ENCODE measurements around the gene GABBR2.
"Not testable (repeated sequence)": the region's sequence is repeated elsewhere in the genome, so short reads cannot be mapped to it uniquely, and the experiment has no call there.

The GABBR2 gene

GRCh38 chr9:98517761-98518160 lies 191.0 kb downstream of the GABBR2 start:
- no peak for DNase-seq (ENCODE audit: low read depth in 4 of 4, low spot score in 1 of 4)

GRCh38 chr9:98516897-98517503 lies 191.7 kb downstream of the GABBR2 start:
- DNase-seq (ENCODE audit: low read depth in 4 of 4, low spot score in 1 of 4) = no peak

- DNase-seq (ENCODE audit: low read depth in 4 of 4, low spot score in 1 of 4) = no peak
Observed at GRCh38 chr9:98516205-98516896, 192.4 kb downstream of the GABBR2 start.

- no peak for DNase-seq (ENCODE audit: low read depth in 4 of 4, low spot score in 1 of 4)
Observed at GRCh38 chr9:98515506-98516204, 193.1 kb downstream of the GABBR2 start.

DNA sequence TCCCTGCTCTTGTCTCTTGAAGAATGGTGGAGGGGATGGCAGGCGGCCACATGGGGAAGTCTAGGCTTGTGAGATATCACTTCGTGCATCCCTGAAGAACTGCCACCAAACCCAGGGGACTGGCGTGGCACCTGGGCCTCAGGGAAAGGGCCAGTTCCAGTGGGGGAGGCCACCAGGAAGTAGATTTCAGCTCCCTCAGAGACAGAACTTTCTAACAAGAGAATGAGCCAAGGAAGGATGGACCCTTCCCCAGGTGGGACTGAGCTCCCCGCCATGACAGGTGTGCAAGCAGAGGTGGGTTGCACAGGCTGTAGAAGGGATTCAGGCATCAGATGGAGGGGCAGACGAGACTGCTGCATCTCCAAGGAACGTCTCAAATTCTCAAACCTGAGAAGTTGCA lies 193.9 kb downstream of the GABBR2 start:
- no peak for DNase-seq (ENCODE audit: low read depth in 4 of 4, low spot score in 1 of 4)

DNA sequence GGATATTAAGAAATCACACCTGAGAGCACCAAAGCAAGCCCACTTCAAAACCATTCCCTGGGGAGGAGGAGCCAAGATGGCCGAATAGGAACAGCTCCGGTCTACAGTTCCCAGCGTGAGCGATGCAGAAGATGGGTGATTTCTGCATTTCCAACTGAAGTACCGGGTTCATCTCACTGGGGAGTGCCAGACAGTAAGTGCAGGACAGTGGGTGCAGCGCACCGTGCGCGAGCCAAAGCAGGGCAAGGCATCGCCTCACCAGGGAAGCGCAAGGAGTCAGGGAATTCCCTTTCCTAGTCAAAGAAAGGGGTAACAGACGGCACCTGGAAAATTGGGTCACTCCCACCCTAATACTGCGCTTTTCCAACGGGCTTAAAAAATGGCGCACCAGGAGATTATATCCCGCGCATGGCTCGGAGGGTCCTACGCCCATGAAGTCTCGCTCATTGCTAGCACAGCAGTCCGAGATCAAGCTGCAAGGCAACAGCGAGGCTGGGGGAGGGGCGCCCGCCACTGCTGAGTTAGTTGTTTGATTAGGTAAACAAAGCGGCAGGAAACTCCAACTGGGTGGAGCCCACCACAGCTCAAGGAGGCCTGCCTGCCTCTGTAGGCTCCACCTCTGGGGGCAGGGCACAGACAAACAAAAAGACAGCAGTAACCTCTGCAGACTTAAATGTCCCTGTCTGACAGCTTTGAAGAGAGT lies 200.4 kb downstream of the GABBR2 start:
- not testable (repeated sequence) for DNase-seq (ENCODE audit: low read depth in 4 of 4, low spot score in 1 of 4)

DNA sequence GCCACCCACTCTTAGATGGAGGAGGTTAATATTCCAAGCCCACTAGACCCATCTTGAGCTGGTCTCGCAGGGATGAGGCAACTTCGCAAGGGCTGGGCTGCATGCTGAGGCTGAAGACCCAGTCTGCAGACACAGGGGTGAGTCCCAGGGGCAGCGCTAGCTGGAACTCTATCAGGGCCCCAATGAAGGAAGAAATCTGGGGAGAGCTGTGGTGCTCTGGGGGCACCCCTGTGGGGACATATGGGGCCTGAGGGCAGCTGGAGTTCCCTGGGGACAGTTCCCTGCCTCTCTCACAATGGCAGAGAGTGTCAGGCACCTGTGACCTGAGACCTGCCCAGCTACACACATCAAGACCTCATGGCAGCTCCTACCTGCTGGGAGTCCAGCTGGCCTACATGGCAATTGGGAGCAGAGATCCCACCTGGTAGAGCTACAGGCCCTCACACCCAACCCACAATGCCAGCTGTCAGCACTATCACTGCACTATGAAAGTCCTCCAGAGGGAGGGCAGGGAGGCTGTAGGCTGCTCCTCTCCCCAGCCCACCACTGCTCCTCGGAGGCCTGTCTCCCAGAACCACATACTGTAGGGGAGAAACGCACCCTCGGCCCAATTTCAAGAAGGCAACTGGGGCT lies 202.2 kb downstream of the GABBR2 start:
- no peak for DNase-seq (ENCODE audit: low read depth in 4 of 4, low spot score in 1 of 4)

DNA sequence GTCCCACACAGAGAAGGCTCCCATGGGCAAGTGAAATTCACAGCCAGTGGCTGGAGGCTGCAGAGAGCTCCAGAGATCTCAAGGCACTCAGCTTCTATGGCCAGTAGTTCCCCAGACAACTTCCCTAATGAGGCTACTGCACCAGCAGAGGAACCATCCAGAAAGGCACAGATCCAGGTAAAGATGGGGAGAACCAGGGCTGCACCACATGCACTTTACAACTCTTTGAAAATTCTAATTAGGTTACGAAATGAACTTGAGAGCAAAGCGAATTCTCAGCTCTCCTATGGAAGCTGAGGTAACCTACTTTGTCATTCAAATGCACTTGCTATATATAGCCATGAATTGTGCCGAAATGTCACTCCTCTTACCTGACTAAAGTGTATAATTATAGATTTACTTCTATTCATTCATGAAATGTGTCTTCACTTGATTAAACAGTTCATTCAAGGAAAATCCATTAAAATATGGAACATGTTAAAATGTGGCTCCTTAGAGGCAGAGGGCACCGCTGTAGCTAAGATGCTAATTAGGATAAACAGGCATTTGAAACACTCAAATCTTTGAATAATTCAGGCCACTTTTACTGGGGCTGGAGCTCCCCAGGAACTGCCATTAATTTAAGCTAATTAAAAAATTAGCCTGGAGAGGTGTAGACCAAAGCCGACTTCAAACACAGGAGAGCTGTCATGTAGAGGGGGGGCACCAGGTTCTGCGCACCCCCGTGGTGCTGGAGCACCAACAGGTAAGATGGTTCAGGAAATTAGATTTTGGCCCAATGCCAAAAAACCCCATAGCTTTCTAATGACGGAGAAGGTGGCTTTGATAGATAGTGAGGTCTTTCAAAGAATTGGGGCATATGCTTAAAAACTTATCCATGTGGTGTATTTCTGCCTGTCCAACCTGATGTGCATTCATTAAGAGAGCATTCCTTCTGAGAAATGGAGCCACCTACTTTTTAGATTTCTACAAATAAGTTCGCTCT lies 204.1 kb downstream of the GABBR2 start:
- DNase-seq (ENCODE audit: low read depth in 4 of 4, low spot score in 1 of 4) = no peak

- DNase-seq (ENCODE audit: low read depth in 4 of 4, low spot score in 1 of 4) = no peak
Observed at GRCh38 chr9:98503867-98504266, 204.9 kb downstream of the GABBR2 start.

DNA sequence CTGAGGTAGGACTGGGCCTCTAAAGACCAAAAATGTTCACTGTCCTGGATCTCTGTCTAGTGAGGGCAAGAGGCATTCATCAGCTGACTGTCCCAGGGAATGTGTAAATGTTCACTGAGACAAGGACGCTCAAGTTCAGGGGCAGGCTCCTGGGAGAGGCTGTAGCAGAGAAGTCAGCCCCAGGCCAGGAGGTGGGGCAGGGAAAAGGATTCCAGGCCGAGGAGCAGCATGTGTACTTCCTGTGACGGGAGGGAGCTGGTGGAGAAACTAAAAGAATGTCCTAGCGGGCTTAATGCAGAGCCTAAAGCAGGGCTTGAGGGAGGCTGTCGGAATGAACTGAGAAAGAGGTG lies 205.8 kb downstream of the GABBR2 start:
- DNase-seq (ENCODE audit: low read depth in 4 of 4, low spot score in 1 of 4) = no peak

- no peak for DNase-seq (ENCODE audit: low read depth in 4 of 4, low spot score in 1 of 4)
Observed at GRCh38 chr9:98502311-98502975, 206.3 kb downstream of the GABBR2 start.

GRCh38 chr9:98501819-98502218 lies 206.9 kb downstream of the GABBR2 start:
- no peak for DNase-seq (ENCODE audit: low read depth in 4 of 4, low spot score in 1 of 4)

DNA sequence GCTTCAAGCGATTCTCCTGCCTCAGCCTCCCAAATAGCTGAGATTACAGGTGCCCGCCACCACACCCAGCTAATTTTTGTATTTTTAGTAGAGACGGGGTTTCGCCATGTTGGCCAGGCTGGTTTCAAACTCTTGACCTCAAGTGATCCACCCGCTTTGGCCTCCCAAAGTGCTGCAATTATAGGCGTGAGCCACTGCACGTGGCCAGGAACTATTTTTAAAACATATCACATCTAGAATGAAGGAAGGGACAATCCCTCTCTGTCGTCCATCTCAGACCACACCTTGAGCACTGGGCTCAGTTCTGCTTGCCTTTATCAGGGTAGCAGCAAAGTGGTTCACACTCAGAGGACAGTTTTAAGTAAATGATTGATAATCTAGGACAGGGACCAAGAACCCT lies 207.5 kb downstream of the GABBR2 start:
- DNase-seq (ENCODE audit: low read depth in 4 of 4, low spot score in 1 of 4) = not testable (repeated sequence)

DNA sequence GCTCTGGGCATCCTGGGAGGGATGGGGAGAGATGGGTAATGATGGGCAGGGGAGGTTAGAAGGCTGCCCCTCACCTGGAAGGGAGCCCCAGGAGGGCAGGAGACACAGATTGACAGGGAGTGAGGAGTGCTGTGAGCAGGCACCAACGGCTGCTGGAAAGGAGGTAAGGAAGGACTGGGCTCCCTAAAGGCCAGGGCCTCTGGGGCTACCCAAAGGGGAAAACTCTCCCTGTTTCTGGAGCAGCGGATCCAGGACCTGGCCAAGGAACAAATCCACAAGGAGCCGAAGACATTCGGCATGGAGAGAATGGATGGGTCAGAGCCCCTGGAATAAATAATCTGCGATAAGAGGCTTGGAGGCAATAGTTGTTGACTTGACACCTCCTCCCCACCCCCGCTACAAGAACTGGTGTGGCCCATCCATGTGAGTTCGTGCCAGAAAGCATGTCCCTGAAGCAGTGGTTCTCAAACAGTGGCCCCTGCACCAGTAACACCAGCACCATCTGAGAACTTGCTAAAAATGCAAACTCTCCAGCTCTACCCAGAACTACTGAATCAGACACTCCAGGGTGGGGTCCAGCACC lies 208.3 kb downstream of the GABBR2 start:
- no peak for DNase-seq (ENCODE audit: low read depth in 4 of 4, low spot score in 1 of 4)

DNA sequence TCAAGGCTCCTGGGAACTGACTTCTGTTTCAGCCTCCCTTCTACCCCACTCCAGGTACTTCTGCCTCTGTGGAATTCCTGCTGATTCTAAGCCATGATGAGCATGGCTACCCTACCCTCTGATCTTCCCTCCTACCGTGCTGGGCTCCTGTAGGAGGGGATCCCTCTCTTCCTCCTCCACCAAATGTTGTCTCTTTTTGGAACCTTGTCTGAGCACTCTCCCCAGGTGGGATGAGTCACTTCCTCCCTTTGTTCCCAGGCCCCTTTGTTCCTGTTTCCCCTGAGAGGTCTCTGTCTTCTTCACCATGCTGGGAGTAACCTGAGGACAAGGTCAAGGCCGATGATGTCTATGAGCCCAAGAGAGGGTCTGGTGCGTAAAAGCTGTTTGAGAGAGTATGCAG lies 213.2 kb downstream of the GABBR2 start:
- DNase-seq (ENCODE audit: low read depth in 4 of 4, low spot score in 1 of 4) = no peak

- DNase-seq (ENCODE audit: low read depth in 4 of 4, low spot score in 1 of 4) = no peak
Observed at GRCh38 chr9:98494852-98495251, 213.9 kb downstream of the GABBR2 start.

DNA sequence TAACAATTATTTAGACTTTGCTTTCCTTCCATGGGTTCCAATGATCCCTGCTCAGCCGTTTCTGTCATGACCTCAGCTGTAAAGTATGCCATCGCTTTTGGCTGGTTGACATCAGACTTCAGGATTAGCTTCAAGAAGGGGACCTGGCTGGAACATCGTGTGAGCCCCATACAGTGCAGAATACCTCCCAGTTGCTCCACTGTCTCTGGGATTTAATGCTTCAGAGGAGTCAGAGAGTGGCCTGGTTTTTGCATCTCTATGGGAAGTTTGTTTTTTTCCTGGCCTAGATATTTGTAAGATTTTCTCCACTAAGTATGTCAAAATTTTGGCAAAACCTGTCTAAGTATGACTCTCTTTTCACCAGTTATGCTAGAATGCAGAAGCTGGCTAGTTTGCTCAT lies 216.9 kb downstream of the GABBR2 start:
- DNase-seq (ENCODE audit: low read depth in 4 of 4, low spot score in 1 of 4) = no peak

- DNase-seq (ENCODE audit: low read depth in 4 of 4, low spot score in 1 of 4) = no peak
Observed at GRCh38 chr9:98491231-98491651, 217.5 kb downstream of the GABBR2 start.

GRCh38 chr9:98488571-98489312 lies 220.0 kb downstream of the GABBR2 start:
- no peak for DNase-seq (ENCODE audit: low read depth in 4 of 4, low spot score in 1 of 4)
